Left renal pelvis (tissue), 4 donors: Measurements from ENCODE around the gene BAHCC1. TPM values are rescaled to one million over a fixed set of nuclear protein-coding genes. Genes with fewer than 3 reads are reported as not detected.

Source experiments
- DNase-seq, 4 donors: peaks; one replicate each; pipeline ENCODE4 v3.0.0-alpha.2; 2013; ENCODE audit warnings: low read depth in 4 of 4, low spot score in 3 of 4
- polyA plus RNA-seq, 4 donors: library from polyadenylated mRNA; unstranded; fragments of 120-200 nt; gene quantifications; one replicate each; pipeline ENCODE4 v1.2.1, GENCODE V29; 2013; ENCODE audit not compliant: insufficient read length in 4 of 4

BAHCC1 gene
- polyA plus RNA-seq, 4 donors: 15.3 to 31.2 (median 17.6) TPM

DNA sequence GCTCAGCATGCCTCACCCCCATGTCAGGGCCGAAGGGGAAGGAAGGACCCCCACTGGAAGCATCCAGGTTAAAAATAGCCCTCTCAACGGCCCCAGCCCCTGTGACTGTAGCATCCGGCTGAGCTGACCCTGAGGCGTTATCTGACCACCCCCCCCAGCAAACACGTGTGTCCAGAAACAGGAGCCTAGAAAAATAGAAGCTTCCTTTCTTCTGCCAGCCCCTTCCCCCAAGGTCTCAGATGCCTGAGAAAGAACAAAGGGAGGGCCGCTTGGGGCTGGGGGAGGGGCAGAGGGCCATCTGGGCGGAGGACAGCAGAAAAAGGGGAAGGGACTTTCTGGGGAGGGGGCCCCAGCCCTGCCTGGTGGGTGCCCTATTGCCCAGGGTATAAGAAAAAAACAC is 61.5 kb downstream of the BAHCC1 start:
- peak in 1 of 4 donors; percentile 40 for DNase-seq

DNA sequence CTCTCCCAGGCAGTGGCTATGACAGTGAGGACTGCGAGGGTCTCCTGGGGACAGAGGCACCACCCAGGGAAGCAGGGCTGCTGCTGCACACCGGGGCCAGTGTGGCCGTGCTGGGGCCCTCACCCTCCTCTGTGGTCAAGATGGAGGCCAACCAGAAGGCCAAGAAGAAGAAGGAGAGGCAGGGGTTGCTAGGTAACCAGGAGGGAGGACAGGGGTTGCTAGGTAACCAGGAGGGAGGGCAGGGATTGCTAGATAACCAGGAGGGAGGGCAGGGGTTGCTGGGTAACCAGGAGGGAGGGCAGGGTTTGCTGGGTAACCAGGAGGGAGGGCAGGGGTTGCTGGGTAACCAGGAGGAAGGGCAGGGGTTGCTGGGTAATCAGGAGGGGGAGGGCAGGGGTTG is 62.1 kb downstream of the BAHCC1 start:
- no peak for DNase-seq

GRCh38 chr17:81457917-81458555 is 62.8 kb downstream of the BAHCC1 start:
- no peak for DNase-seq

DNA sequence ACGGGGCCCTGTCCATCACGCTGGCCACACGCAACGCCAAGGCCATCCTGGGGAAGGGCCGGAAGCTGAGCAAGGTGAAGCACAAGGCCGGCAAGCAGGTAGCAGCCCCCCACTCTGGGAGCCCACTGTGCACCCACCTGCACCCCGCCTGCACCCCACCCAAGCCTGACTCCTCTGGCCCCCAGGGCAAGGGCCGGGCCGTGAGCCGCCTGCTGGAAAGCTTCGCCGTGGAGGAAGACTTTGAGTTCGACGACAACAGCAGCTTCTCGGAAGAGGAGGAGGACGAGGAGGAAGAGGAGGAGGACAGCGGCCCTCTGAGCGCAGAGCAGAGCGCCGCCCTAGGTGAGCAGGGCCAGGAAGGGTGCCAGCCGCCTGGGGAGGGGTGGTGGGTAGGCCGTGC is 63.4 kb downstream of the BAHCC1 start:
- no peak for DNase-seq

DNA sequence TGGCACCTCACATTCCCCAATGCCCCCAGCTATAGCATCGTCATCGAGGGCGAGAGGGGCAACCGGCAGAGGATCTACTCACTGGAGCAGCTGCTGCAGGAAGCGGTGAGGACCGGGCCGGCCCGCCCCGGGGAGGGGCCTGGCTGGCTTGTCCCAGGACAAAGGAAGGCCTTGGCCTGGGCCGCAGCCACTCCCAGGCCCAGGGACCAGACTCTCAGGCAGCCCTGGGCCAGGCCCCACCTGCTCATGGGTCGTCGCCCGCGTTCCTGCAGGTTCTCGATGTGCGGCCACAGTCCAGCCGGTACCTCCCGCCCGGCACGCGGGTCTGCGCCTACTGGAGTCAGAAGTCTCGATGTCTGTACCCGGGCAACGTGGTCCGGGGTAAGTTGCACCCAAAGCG is 64.0 kb downstream of the BAHCC1 start:
- DNase-seq: no peak

GRCh38 chr17:81459864-81460263 is 64.6 kb downstream of the BAHCC1 start:
- no peak for DNase-seq

- DNase-seq: no peak
Observed at GRCh38 chr17:81460856-81461460, 65.7 kb downstream of the BAHCC1 start.

GRCh38 chr17:81461607-81462500 is 66.6 kb downstream of the BAHCC1 start:
- no peak for DNase-seq

DNA sequence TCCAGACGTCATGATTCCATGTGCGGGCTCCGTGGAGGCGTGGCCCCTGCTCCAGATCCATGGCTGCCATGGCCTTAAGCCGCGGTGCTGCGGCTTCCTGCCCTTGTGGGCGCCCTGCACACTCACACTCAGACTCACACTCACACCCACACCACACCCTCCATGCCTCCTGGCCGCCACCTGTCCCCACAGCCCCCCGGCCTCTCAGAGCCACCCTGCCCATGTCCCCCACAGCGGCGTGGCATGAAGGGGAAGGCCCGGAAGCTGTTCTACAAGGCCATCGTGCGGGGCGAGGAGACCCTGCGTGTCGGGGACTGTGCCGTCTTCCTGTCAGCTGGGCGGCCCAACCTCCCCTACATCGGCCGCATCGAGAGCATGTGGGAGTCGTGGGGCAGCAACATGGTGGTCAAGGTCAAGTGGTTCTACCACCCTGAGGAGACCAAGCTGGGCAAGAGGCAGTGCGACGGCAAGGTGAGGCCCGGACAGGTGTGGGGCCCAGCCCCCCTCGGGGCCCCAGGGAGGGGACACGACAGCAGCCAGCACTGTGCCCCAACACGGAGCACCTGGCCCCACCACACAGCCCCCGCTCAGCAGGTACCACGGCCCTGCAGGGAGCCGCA is 67.4 kb downstream of the BAHCC1 start:
- DNase-seq: no peak

GRCh38 chr17:81463506-81463905 is 68.2 kb downstream of the BAHCC1 start:
- DNase-seq: no peak

DNA sequence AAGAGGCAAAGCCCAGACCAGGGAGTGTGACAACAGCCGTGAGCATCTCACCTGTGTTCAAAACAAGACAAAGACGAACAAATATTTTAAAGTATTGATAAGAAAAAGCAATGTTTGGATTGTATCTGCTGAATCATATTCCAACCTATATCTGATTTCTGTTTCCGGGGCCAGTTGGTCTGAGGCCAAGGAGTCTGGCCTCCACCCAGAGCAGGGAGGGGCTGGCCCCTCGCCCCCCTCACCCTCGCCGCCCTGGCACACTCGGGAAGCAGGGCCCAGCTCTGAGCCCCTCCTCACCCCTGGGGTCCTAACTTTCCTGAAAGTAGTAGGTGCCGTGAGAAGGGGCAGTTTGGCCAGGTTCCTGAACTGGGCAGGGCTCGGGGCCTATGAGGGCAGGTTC is 69.3 kb downstream of the BAHCC1 start:
- DNase-seq: no peak

GRCh38 chr17:81465910-81466309 is 70.7 kb downstream of the BAHCC1 start:
- DNase-seq: no peak

DNA sequence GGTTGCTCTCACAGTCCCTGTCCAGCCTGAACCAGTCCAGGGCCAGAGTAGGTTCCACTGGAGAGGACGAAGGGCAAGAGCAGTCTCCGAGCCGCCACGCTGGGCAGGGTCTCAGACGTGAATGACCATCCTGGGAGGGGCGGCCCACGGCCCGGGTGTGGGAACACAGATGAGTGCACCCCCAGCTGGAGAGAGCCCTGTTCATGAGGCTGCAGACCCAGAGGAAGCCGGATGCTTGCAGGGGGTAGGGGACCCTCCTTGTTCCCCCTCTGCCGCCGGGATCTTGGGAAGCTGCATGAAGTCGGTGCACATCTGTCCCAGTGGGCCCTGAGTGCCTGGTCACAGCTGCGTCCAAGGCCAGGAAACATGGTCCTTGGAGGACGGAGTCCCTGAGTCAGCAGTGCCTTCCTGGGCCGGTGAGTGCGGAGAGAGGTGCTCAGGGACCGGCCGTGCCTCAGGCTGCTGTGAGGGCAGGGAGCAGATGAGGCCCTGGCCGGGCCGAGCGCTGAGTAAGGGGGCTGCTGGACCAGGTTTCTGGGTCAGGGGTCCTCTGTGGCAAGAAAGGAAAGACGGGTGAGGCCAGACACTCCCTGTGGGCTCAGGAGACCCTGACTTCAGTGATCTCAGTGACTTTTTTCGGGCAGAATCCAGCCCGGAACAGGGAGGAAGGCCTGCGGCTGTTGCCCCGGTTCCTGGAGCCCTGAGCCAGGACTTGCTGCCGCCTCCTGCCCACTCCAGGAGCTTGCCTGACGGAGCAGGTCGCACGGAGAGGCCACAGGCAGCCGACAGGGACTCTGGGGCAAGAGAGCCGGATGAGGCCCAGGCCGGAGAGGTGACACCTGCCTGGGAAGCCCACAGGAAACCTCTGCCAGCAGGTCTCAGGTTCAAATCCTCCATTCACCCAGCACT is 71.6 kb downstream of the BAHCC1 start:
- no peak for DNase-seq

DNA sequence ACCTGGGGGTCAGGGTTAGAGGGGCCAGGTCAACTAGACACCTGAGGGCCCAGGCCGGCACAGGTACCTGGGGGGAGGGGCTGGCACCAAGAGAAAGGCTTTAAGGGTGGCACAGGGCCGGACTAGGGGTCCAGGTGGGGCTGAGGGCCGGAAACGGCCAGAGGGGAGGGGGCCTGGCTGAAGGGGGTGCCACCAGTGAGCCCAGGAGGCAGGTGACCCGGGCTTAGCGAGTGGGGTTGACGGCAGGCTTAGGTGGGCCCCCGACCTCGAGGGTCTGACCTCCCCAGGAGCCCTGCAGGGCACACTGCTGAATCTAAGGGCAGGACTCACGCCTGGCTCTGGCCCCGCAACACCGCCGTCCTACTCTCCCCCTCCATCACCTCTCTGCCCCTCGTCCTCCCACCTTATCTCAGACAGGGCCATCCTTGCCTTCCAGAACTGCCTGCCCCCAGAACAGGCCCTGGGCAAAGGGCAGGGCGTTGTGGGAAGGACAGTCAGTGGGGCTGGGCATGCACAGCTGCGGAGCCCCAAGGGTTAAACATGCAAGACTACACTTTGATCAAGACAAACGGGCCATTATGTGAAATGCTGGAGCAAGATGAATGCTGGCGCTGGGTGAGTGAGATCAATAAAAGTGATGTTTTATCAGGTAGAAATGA is 73.0 kb downstream of the BAHCC1 start:
- DNase-seq: no peak

DNA sequence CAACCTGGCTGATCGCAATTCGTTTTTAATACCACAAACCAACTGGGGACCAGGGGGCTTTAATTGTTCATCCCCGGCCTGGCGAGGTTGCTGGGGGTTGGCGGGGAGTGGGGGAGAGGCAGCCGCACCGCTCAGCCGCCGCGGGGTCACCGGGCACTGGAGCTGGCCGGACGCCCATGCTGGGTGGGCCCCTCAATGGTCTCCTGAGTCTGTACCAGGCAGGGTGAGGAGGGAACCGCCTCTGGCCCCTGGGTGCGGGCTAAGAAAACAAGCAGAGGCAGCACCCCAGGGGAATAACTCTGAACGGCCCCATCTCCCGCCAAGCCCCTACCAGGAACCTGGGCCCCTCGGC is 73.5 kb downstream of the BAHCC1 start:
- no peak for DNase-seq

DNA sequence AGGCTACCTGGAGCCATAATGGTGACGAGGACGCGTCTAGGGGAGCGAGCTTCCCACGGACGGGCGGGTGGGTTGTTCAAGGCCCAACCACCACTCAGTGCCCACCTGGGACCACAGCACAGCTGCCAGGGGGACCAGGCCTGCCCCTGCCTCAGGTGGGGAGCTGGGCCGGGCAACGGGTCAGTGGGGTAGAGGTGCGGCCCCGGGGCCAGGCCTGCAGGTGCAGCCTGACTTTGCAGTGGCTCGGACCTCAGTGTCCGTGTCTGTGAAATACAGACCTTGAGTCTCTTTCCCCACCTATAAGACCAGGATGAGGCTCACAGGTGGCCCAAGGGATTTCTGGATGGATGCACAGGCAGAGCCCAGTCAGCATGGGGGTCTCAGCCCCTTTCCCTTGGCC is 74.0 kb downstream of the BAHCC1 start:
- DNase-seq: no peak

DNA sequence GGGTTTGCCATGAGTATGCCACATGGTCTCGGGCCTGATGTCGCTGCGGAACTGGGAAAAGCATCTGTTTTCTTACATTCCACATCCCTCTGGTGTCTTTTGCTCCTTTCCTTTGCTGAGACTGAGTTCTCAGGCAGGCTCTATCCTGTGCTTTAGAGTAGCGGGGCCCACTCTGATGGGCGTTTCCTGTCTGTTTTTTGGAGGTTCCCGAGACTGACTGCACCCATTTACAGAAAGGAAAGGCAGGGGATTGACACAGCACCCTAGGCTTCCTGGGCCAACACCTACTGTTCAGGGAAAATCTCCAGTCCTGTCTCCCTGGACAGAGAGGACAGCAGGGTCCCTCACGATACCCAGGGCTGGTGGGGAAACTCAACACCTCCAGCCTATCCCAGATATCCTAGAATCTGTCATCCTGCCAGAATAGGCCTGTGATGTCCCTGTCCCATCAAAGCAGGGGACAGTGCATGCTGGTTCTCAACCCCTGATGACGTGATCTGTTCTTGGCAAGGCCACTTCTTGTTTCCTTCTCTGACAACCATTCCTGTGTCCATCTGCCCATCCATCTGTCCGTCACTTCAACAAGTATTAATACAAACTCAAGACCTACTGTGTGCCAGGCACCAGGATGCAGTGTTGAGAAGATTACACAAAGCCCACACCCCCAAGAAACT is 75.2 kb downstream of the BAHCC1 start:
- DNase-seq: no peak

DNA sequence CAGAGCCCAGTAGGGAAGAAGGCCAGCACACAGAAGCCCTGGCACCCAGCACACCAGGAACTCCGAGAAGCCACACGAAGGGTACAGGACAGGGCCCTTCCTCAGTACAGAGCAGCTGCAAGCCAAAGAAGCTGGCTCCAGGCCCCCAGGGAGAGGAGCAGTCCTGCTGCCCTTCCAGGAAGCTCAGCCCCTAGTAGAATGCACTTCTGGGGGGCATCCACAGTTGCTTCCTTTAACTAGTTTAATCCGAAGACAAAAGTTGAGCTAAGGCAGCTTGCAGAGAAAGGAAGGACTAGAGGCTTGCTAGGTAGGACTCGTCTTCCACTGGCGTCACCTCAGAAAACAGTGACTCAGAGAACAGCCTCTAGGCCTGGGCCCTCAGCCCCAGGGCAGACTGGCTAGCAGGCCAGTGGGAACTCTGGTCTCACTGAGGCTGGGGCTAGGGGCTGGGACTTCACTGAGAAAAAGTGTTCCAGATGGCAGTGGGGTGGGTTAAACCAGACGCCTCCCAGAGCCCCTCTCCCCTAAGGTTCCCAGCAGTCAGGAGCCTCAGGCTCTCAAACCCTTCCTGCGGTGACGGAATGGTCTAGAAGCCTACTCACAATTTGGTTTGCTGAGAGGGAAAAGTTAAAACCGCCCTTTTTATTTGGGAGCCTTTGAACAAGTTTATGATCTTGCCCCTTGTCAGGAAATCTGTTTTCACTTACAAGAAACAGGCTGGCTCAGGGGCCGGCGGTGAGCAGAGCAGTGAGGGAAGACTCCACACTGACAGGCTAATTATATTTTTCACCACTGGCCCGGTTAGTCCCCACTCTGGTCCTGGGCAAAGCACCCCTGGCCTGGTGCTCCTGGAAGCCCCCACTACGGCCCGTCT is 75.9 kb downstream of the BAHCC1 start:
- no peak for DNase-seq
